DOHH2 (cell line): Measurements from ENCODE around the gene ATP5IF1.

Experiments used
- H3F3A ChIP-seq: fragments of 200-600 bp; sonication (generic), shearing (Covaris generic); 2 replicates; pipeline ENCODE4 v1.6.0; 2016; ENCODE audit warnings: antibody characterized with exemption, mild to moderate bottlenecking; ENCODE audit not compliant: control insufficient read depth, insufficient read depth
- H3K27ac ChIP-seq: fragments of 200-600 bp; sonication (generic); 2 replicates; pipeline ENCODE4 v1.5.1; 2014; ENCODE audit warnings: low read depth, mild to moderate bottlenecking, low read length, moderate library complexity
- H3K27me3 ChIP-seq: fragments of 200-600 bp; sonication (generic); 2 replicates; pipeline ENCODE4 v1.6.1; 2014; ENCODE audit warnings: mild to moderate bottlenecking, low read length, mixed read lengths; ENCODE audit not compliant: control insufficient read depth
- H3K36me3 ChIP-seq: fragments of 200-600 bp; sonication (generic); 2 replicates; pipeline ENCODE4 v1.6.1; 2014; ENCODE audit warnings: mild to moderate bottlenecking, low read length, moderate library complexity, mixed read lengths; ENCODE audit not compliant: control insufficient read depth
- H3K4me1 ChIP-seq: fragments of 200-600 bp; sonication (generic); 2 replicates; pipeline ENCODE4 v1.6.1; 2014; ENCODE audit warnings: mild to moderate bottlenecking, low read length, mixed read lengths; ENCODE audit not compliant: control insufficient read depth
- H3K4me2 ChIP-seq: fragments of 200-600 bp; sonication (generic); 2 replicates; pipeline ENCODE4 v1.6.0; 2014; ENCODE audit warnings: mild to moderate bottlenecking, low read length, moderate library complexity
- H3K4me3 ChIP-seq: fragments of 200-600 bp; sonication (generic); 2 replicates; pipeline ENCODE4 v1.5.1; 2014; ENCODE audit warnings: mild to moderate bottlenecking, low read length, mixed read lengths
- H3K79me2 ChIP-seq: fragments of 200-600 bp; sonication (generic); 2 replicates; pipeline ENCODE4 v1.6.1; 2014; ENCODE audit warnings: mild to moderate bottlenecking, low read length, mixed read lengths; ENCODE audit not compliant: control insufficient read depth
- H3K9me2 ChIP-seq: fragments of 200-600 bp; sonication (generic); replicated peaks from 2 replicates; pipeline ENCODE4 v1.6.1; 2014; ENCODE audit warnings: mild to moderate bottlenecking, low read length, mixed read lengths; ENCODE audit not compliant: control insufficient read depth
- H3K9me3 ChIP-seq: fragments of 200-600 bp; sonication (generic); 2 replicates; pipeline ENCODE4 v1.6.1; 2014; ENCODE audit warnings: antibody characterized with exemption, low read length, mixed read lengths; ENCODE audit not compliant: control insufficient read depth, insufficient read depth
- H4K20me1 ChIP-seq: fragments of 200-600 bp; sonication (generic); 2 replicates; pipeline ENCODE4 v1.6.0; 2014; ENCODE audit warnings: low read depth, mild to moderate bottlenecking, antibody characterized with exemption, low read length, moderate library complexity; ENCODE audit not compliant: control insufficient read depth, insufficient read depth
- EZH2phosphoT487 ChIP-seq: fragments of 200-600 bp; sonication (generic); IDR thresholded peaks from 2 replicates; pipeline ENCODE4 v1.6.1; 2017; ENCODE audit warnings: borderline replicate concordance, mild to moderate bottlenecking, antibody characterized with exemption, low read length, moderate library complexity, mixed read lengths
- TF ChIP-seq, protein P1 (sequence below): fragments of 200-600 bp; sonication (generic); IDR thresholded peaks from one replicate; pipeline ENCODE4 v1.5.1; 2014; ENCODE audit warnings: antibody characterized with exemption, mild to moderate bottlenecking, low read depth, low read length; ENCODE audit not compliant: poor library complexity, severe bottlenecking

The ATP5IF1 gene

DNA sequence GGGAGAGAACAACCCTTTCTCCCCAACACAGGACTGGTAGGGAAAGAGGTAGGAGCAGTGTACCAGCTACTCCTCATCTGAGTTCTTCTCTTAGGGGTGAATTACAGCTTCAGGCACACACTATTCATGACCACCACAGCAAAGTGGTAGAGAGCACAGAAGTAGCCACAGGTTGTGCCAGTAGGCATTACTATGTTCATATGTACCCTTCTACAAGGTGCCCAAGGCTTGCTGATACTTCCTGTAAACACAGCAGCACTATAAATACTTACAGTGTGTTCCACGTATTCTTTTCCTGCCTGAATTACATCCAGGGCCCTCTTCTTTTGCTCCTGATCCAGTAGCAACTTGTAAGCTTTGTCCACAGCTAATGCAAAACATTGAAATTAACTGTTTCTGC is 26.2 kb upstream of the ATP5IF1 start:
- H3K9me2 ChIP-seq, result no peaks in the 10 kb centered on the region
- H4K20me1 ChIP-seq, result no peaks in the 10 kb centered on the region

DNA sequence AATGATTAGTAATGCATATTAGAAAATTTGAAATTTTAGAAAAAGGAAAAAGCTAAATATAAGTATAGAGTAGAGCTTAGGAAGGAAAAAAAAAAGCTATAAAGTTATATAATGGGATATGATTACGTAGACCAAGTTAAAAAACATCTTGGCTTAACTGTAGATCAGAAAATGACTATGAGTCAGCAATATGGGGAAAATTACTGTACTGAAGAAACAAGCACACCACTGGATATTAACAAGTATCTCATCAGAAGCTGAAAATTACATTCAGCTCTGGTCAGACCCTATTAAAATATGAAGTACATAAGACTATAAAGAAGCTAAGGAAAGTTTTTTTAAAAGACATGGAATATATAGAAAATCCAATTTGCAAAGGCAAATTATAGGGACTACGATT is 22.6 kb upstream of the ATP5IF1 start:
- peaks cover 20% of the 10 kb centered on the region for H3K79me2 ChIP-seq
- no peak overlapping the region for H3K4me2 ChIP-seq
- TF ChIP-seq, protein P1, sequence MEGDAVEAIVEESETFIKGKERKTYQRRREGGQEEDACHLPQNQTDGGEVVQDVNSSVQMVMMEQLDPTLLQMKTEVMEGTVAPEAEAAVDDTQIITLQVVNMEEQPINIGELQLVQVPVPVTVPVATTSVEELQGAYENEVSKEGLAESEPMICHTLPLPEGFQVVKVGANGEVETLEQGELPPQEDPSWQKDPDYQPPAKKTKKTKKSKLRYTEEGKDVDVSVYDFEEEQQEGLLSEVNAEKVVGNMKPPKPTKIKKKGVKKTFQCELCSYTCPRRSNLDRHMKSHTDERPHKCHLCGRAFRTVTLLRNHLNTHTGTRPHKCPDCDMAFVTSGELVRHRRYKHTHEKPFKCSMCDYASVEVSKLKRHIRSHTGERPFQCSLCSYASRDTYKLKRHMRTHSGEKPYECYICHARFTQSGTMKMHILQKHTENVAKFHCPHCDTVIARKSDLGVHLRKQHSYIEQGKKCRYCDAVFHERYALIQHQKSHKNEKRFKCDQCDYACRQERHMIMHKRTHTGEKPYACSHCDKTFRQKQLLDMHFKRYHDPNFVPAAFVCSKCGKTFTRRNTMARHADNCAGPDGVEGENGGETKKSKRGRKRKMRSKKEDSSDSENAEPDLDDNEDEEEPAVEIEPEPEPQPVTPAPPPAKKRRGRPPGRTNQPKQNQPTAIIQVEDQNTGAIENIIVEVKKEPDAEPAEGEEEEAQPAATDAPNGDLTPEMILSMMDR, result no peak
- TF ChIP-seq EZH2phosphoT487, result no peak
- H3K4me1 ChIP-seq, result no peaks in the 10 kb centered on the region; the same call in 1 of the 2 replicates
- no peaks in the 10 kb centered on the region for H3K9me3 ChIP-seq
- peaks cover 3% of the 10 kb centered on the region for H3F3A ChIP-seq
- peaks cover 64% of the 10 kb centered on the region for H3K36me3 ChIP-seq
- H3K27ac ChIP-seq, result no peak overlapping the region
- no peaks in the 10 kb centered on the region for H3K27me3 ChIP-seq
- H3K4me3 ChIP-seq, result no peak overlapping the region
- no peaks in the 10 kb centered on the region for H4K20me1 ChIP-seq
- no peaks in the 10 kb centered on the region for H3K9me2 ChIP-seq

More for the DNA sequence above, 26.2 kb upstream of the ATP5IF1 start:
- TF ChIP-seq, protein P1, result no peak
- no peak for TF ChIP-seq EZH2phosphoT487
- Histone ChIP-seq H3K4me3 (no peak overlapping the region), H3K4me2 (no peak overlapping the region), H3K27ac (0 out of 2 replicates have a peak overlapping the region, but pooled peaks have one; percentile 0), H3K9me3 (no peaks in the 10 kb centered on the region), H3K79me2 (peaks cover 13% of the 10 kb centered on the region), H3K36me3 (peaks cover 74% of the 10 kb centered on the region), H3K4me1 (no peaks in the 10 kb centered on the region; the same call in 1 of the 2 replicates), H3F3A (peaks cover 7% of the 10 kb centered on the region), H3K27me3 (no peaks in the 10 kb centered on the region)

DNA sequence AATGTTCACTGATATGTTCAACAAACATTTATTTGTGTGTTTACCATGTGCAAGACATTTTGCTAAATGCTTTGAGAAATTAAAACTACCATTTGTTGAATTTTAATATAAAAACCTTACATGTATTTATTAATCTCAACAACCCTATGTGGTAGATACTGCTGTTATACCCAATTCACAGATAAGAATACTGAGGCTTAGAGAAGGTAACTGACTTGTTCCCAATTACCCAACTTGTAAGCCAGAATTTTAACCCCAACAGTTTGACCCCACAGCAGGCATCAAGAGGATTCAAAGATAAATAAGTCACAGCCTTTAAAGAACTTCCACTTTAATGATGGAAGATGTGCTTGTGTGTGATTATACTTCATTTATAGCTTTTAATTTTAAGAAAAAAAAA is 6.8 kb upstream of the ATP5IF1 start:
- Histone ChIP-seq H3K9me2 (no peaks in the 10 kb centered on the region), H3K27ac (no peak overlapping the region), H3K4me2 (no peak overlapping the region), H3K27me3 (no peaks in the 10 kb centered on the region), H3F3A (0 out of 2 replicates have a peak, but pooled peaks cover 3% of the 10 kb centered on the region), H3K4me3 (no peak overlapping the region), H3K36me3 (peaks cover 66% of the 10 kb centered on the region), H4K20me1 (no peaks in the 10 kb centered on the region), H3K79me2 (peaks cover 59% of the 10 kb centered on the region), H3K4me1 (peaks cover 25% of the 10 kb centered on the region), H3K9me3 (no peaks in the 10 kb centered on the region)
- TF ChIP-seq, protein P1, result no peak
- TF ChIP-seq EZH2phosphoT487, result no peak

DNA sequence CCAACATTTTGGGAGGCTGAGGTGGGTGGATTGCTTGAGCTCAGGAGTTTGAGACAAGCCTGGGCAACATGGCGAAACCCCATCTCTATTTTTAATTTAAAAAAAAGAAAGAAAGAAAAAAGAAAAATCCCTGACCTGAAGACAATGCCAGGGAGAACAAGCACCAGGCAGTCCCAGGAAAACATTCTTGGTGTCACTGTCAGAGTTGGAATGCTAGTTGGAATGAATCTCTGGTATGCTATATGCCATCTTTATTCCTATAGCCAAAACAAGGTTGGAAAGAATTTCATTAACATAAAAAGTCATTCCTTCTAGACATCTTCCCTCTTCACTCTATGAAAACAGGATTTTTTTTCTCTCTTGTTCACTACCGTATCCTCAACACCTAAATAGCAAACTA is 5.9 kb upstream of the ATP5IF1 start:
- no peak overlapping the region for H3K4me3 ChIP-seq
- no peaks in the 10 kb centered on the region for H4K20me1 ChIP-seq
- no peak overlapping the region for H3K4me2 ChIP-seq
- peaks cover 53% of the 10 kb centered on the region for H3K79me2 ChIP-seq
- H3K9me3 ChIP-seq, result no peaks in the 10 kb centered on the region
- TF ChIP-seq EZH2phosphoT487, result no peak
- TF ChIP-seq, protein P1, result no peak
- H3K4me1 ChIP-seq, result peaks cover 32% of the 10 kb centered on the region
- no peak overlapping the region for H3K27ac ChIP-seq
- no peaks in the 10 kb centered on the region for H3K9me2 ChIP-seq
- H3K36me3 ChIP-seq, result peaks cover 60% of the 10 kb centered on the region
- H3K27me3 ChIP-seq, result no peaks in the 10 kb centered on the region
- H3F3A ChIP-seq, result peaks cover 8% of the 10 kb centered on the region
